H1 (cell line): ENCODE results near the gene MS4A18. TPM values are rescaled to one million over a fixed set of nuclear protein-coding genes. Genes with fewer than 3 reads are reported as not detected.

Experiments used
- CTCF ChIA-PET: fragments of 300-600 bp; sonication (Branson Sonifier 250); formaldehyde crosslinking; loops from one replicate; lab custom pipeline; 2021; ENCODE audit not compliant: partially characterized antibody; lab: Charles Lee
- POLR2A ChIA-PET: fragments of 300-600 bp; sonication (Branson Sonifier 250); formaldehyde crosslinking; loops from one replicate; lab custom pipeline; 2021; ENCODE audit warnings: inconsistent platforms; ENCODE audit not compliant: partially characterized antibody; lab: Charles Lee
- DNase-seq, 2 experiments: peaks; one replicate each; pipeline versions ENCODE4 v3.0.0 to v3.0.0-alpha.2; 2010 to 2022; ENCODE audit warnings: low spot score in 2 of 2, low read depth in 1 of 2, mixed read lengths in 1 of 2
- FAIRE-seq: peaks from 2 replicates; lab custom pipeline; 2011; peaks lifted over from hg19 to GRCh38; lab: Jason Lieb, UNC
- H2AFZ ChIP-seq: 2 replicates; pipeline ENCODE4 v1.8.1; 2012; ENCODE audit warnings: low read length, inconsistent platforms
- H2AK5ac ChIP-seq: 2 replicates; pipeline ENCODE4 v1.6.1; 2013; ENCODE audit warnings: low read depth, low read length
- H2BK120ac ChIP-seq: replicated peaks from 2 replicates; pipeline ENCODE3; 2013; ENCODE audit warnings: low read depth, low read length, inconsistent platforms
- H2BK12ac ChIP-seq: 2 replicates; pipeline ENCODE4 v1.6.1; 2013; ENCODE audit warnings: low read depth, low read length
- H2BK15ac ChIP-seq: 2 replicates; pipeline ENCODE4 v1.6.1; 2013; ENCODE audit warnings: low read length
- H2BK20ac ChIP-seq: 2 replicates; pipeline ENCODE4 v1.6.1; 2013; ENCODE audit warnings: low read length
- H2BK5ac ChIP-seq: 2 replicates; pipeline ENCODE4 v1.6.1; 2013; ENCODE audit warnings: low read depth, low read length
- H3K14ac ChIP-seq: 2 replicates; pipeline ENCODE4 v1.6.1; 2013; ENCODE audit warnings: inconsistent platforms; ENCODE audit not compliant: insufficient read length
- H3K18ac ChIP-seq: 2 replicates; pipeline ENCODE4 v1.6.1; 2013; ENCODE audit warnings: low read length; ENCODE audit errors: extremely low read depth
- H3K23ac ChIP-seq: 2 replicates; pipeline ENCODE4 v1.6.1; 2013; ENCODE audit warnings: inconsistent platforms; ENCODE audit not compliant: insufficient read length
- H3K23me2 ChIP-seq: 2 replicates; pipeline ENCODE4 v1.6.1; 2013; ENCODE audit warnings: low read depth, low read length
- H3K27ac ChIP-seq: 2 replicates; pipeline ENCODE4 v1.6.1; 2011; ENCODE audit warnings: low read depth, low read length, inconsistent platforms
- H3K27me3 ChIP-seq, 4 experiments: replicated peaks in 1 of 4; 1 replicate in 1 of 4; 2 replicates in 3 of 4; pipeline versions ENCODE4 v1.6.1 to v1.8.1; 2011 to 2013; ENCODE audit warnings: low read length in 3 of 4, mild to moderate bottlenecking in 3 of 4, inconsistent platforms in 2 of 4, mixed read lengths in 2 of 4, moderate library complexity in 1 of 4; ENCODE audit not compliant: control insufficient read depth in 3 of 4, insufficient read depth in 3 of 4; ENCODE audit errors: extremely low read depth in 1 of 4
- H3K36me3 ChIP-seq, 4 experiments: 2 replicates each; pipeline versions ENCODE4 v1.6.1 to v1.8.1; 2011 to 2013; ENCODE audit warnings: mild to moderate bottlenecking in 4 of 4, low read length in 3 of 4, moderate library complexity in 2 of 4, control low read depth in 1 of 4, inconsistent platforms in 1 of 4; ENCODE audit not compliant: insufficient read depth in 4 of 4, control insufficient read depth in 2 of 4
- H3K4ac ChIP-seq: replicated peaks from 2 replicates; pipeline ENCODE3; 2013; ENCODE audit warnings: low read length, low read depth, mixed read lengths, inconsistent platforms; ENCODE audit not compliant: insufficient read length
- H3K4me1 ChIP-seq, 4 experiments: replicated peaks in 1 of 4; 1 replicate in 1 of 4; 2 replicates in 3 of 4; pipeline versions ENCODE4 v1.6.1 to v1.8.1; 2011 to 2013; ENCODE audit warnings: low read length in 3 of 4, inconsistent platforms in 2 of 4, mixed read lengths in 1 of 4; ENCODE audit not compliant: insufficient read depth in 4 of 4, control insufficient read depth in 3 of 4
- H3K4me2 ChIP-seq, 2 experiments: 2 replicates each; pipeline versions ENCODE4 v1.6.1 to v1.8.1; 2011 to 2013; ENCODE audit warnings: low read depth in 2 of 2, low read length in 2 of 2, control low read depth in 1 of 2, inconsistent platforms in 1 of 2, mild to moderate bottlenecking in 1 of 2; ENCODE audit not compliant: insufficient read depth in 1 of 2
- H3K4me3 ChIP-seq, 4 experiments: fragments of 200-600, 300-600 bp in 1 of 4; sonication (generic), shearing (Covaris generic), sonication (Bioruptor Twin) in 1 of 4; 2 replicates each; pipeline versions ENCODE4 v1.5.1 to v1.8.1; 2011 to 2016; ENCODE audit warnings: low read length in 4 of 4, low read depth in 3 of 4, control low read depth in 2 of 4, inconsistent platforms in 2 of 4, mild to moderate bottlenecking in 2 of 4, mixed read lengths in 1 of 4, moderate library complexity in 1 of 4; ENCODE audit not compliant: insufficient read depth in 2 of 4; ENCODE audit errors: extremely low read depth in 1 of 4
- H3K56ac ChIP-seq: replicated peaks from 2 replicates; pipeline ENCODE3; 2013; ENCODE audit warnings: low read depth, mild to moderate bottlenecking, mixed read lengths, low read length, inconsistent platforms; ENCODE audit not compliant: insufficient read length
- H3K79me1 ChIP-seq: 2 replicates; pipeline ENCODE4 v1.6.1; 2013; ENCODE audit warnings: low read depth, low read length, control low read depth
- H3K79me2 ChIP-seq, 2 experiments: 2 replicates each; pipeline versions ENCODE4 v1.6.1 to v1.8.1; 2012 to 2013; ENCODE audit warnings: low read length in 2 of 2, mild to moderate bottlenecking in 2 of 2, inconsistent platforms in 1 of 2; ENCODE audit not compliant: insufficient read depth in 2 of 2, control insufficient read depth in 1 of 2
- H3K9ac ChIP-seq, 4 experiments: replicated peaks in 1 of 4; 1 replicate in 1 of 4; 2 replicates in 3 of 4; pipeline versions ENCODE4 v1.6.1 to v1.8.1; 2011 to 2013; ENCODE audit warnings: low read depth in 3 of 4, low read length in 3 of 4, control low read depth in 2 of 4, mild to moderate bottlenecking in 2 of 4, moderate library complexity in 2 of 4, inconsistent platforms in 1 of 4; ENCODE audit errors: extremely low read depth in 1 of 4
- H3K9me3 ChIP-seq, 2 experiments: 2 replicates each; pipeline versions ENCODE4 v1.6.1 to v1.8.1; 2012 to 2013; ENCODE audit warnings: mild to moderate bottlenecking in 2 of 2, moderate library complexity in 2 of 2, control low read depth in 1 of 2, inconsistent platforms in 1 of 2, low read depth in 1 of 2, low read length in 1 of 2, mixed read lengths in 1 of 2; ENCODE audit not compliant: insufficient read depth in 2 of 2
- H4K20me1 ChIP-seq, 2 experiments: replicated peaks in 1 of 2; 2 replicates each; pipeline versions ENCODE3 to v1.8.1; 2011 to 2013; ENCODE audit warnings: inconsistent platforms in 2 of 2, low read length in 2 of 2, mild to moderate bottlenecking in 1 of 2; ENCODE audit not compliant: insufficient read depth in 2 of 2, control insufficient read depth in 1 of 2
- H4K5ac ChIP-seq: 2 replicates; pipeline ENCODE4 v1.6.1; 2013; ENCODE audit warnings: low read length, low read depth, mixed read lengths, inconsistent platforms; ENCODE audit not compliant: insufficient read length
- H4K8ac ChIP-seq: 2 replicates; pipeline ENCODE4 v1.8.0; 2013; ENCODE audit warnings: mild to moderate bottlenecking, moderate library complexity, low read length, inconsistent platforms; ENCODE audit not compliant: insufficient read depth; ENCODE audit errors: extremely low read depth
- H4K91ac ChIP-seq: replicated peaks from 2 replicates; pipeline ENCODE3; 2013; ENCODE audit warnings: low read length, mixed read lengths, inconsistent platforms; ENCODE audit not compliant: insufficient read length
- BACH1 ChIP-seq: IDR thresholded peaks from 2 replicates; pipeline ENCODE4 v1.6.1; 2012; ENCODE audit warnings: low read length, improper control_type of control experiment
- E2F6 ChIP-seq: IDR thresholded peaks from 2 replicates; pipeline ENCODE4 v1.6.1; 2012; ENCODE audit warnings: inconsistent platforms
- EP300 ChIP-seq, 2 experiments: IDR thresholded peaks; 1 replicate in 1 of 2; 2 replicates in 1 of 2; pipeline ENCODE4 v1.6.1; 2011 to 2012; ENCODE audit warnings: low read depth in 2 of 2, low read length in 2 of 2, mild to moderate bottlenecking in 2 of 2, borderline replicate concordance in 1 of 2, inconsistent platforms in 1 of 2, moderate library complexity in 1 of 2
- HDAC6 ChIP-seq: IDR thresholded peaks from one replicate; pipeline ENCODE4 v1.7.1; 2012; ENCODE audit warnings: low read depth, mild to moderate bottlenecking, inconsistent platforms, low read length, moderate library complexity
- KDM5A ChIP-seq: fragments of 200-600 bp; IDR thresholded peaks from 2 replicates; pipeline ENCODE4 v1.7.1; 2012; ENCODE audit warnings: mild to moderate bottlenecking, low read length, inconsistent platforms, mixed read lengths
- NANOG ChIP-seq: IDR thresholded peaks from 2 replicates; pipeline ENCODE4 v1.6.1; 2011; ENCODE audit warnings: low read length, low read depth, mild to moderate bottlenecking, inconsistent platforms; ENCODE audit not compliant: insufficient read depth, poor library complexity, severe bottlenecking
- NRF1 ChIP-seq: IDR thresholded peaks from 2 replicates; pipeline ENCODE4 v1.6.1; 2011; ENCODE audit warnings: mild to moderate bottlenecking, low read depth, low read length, improper control_type of control experiment
- RBBP5 ChIP-seq: IDR thresholded peaks from 2 replicates; pipeline ENCODE4 v1.7.1; 2012; ENCODE audit warnings: low read depth, mild to moderate bottlenecking, inconsistent platforms, low read length, moderate library complexity, borderline replicate concordance
- RNF2 ChIP-seq: fragments of 200-900, 300-1000 bp; sonication (generic); IDR thresholded peaks from 2 replicates; pipeline ENCODE4 v1.7.1; 2016; ENCODE audit warnings: borderline replicate concordance, low read depth, mild to moderate bottlenecking, antibody characterized with exemption, low read length; ENCODE audit not compliant: poor library complexity, severe bottlenecking; ENCODE audit errors: missing control alignments
- SIN3A ChIP-seq, 2 experiments: IDR thresholded peaks in 1 of 2; conservative IDR thresholded peaks in 1 of 2; 2 replicates each; pipeline ENCODE4 v1.6.1; 2011 to 2012; ENCODE audit warnings: low read length in 2 of 2, improper control_type of control experiment in 1 of 2, low read depth in 1 of 2, mild to moderate bottlenecking in 1 of 2
- YY1 ChIP-seq: IDR thresholded peaks from 2 replicates; pipeline ENCODE4 v1.6.1; 2011; ENCODE audit warnings: low read depth, mild to moderate bottlenecking, low read length
- ZNF274 ChIP-seq: IDR thresholded peaks from 2 replicates; pipeline ENCODE4 v1.7.0; 2012; ENCODE audit warnings: low read length, borderline replicate concordance; ENCODE audit errors: extremely low read depth
- WGBS, 2 experiments: shearing (Covaris generic) in 1 of 2; methylation state at CpG; one replicate each; pipeline versions ENCODE4 v1.1.6 to v1.1.7; 2013 to 2015; ENCODE audit warnings: low lambda C conversion rate in 2 of 2, mixed read lengths in 2 of 2, inconsistent platforms in 1 of 2, low coverage in 1 of 2, missing lambda C conversion rate in 1 of 2; ENCODE audit not compliant: insufficient replicate concordance in 2 of 2, insufficient coverage in 1 of 2, insufficient read length in 1 of 2; ENCODE audit errors: extremely low coverage in 1 of 2, missing lambda C conversion rate in 1 of 2; 5-methylcytosine and 5-hydroxymethylcytosine counted together
- polyA plus RNA-seq, 7 experiments: library from polyadenylated mRNA; depleted of rRNA in 3 of 7; stranded (reverse) in 5 of 7; unstranded in 2 of 7; fragments of >200 nt in 5 of 7; fragments of 200-250 nt in 2 of 7; gene quantifications; 1 replicate in 5 of 7; 2 replicates in 1 of 7; 4 replicates in 1 of 7; pipeline versions ENCODE4 v1.2.1 to v1.2.3, GENCODE V29; 2011 to 2013; ENCODE audit warnings: missing spikeins in 2 of 7, mixed read lengths in 2 of 7
- total RNA-seq: library from RNA; stranded (reverse); fragmentation: NEBNext Ultra II Directional; extraction: Animal tissue kit (Norgen Biotek cat#: 25700); gene quantifications from 2 replicates; pipeline ENCODE4 v1.2.1, GENCODE V29; 2021

Gene MS4A18
- total and polyA plus RNA-seq, 2 of the 8 experiments (the other 6 are each of a cell fraction or from before 2014, with no cell fraction given): not detected

- FAIRE-seq (no peak), DNase-seq (peak in 1 of 2 experiments; percentile 45)
- no peak overlapping the region for H3K4ac ChIP-seq
- no peak overlapping the region for H2AK5ac ChIP-seq
- H3K27ac ChIP-seq: no peak overlapping the region
- H2BK12ac ChIP-seq: no peak overlapping the region
- no peak overlapping the region for H3K4me3 ChIP-seq
- no peaks in the 10 kb centered on the region for H3K27me3 ChIP-seq
- no peaks in the 10 kb centered on the region for H3K79me1 ChIP-seq
- no peaks in the 10 kb centered on the region for H3K79me2 ChIP-seq
- H3K9me3 ChIP-seq: no peaks in the 10 kb centered on the region
- no peak overlapping the region for H4K91ac ChIP-seq
- CTCF ChIA-PET: interaction anchor here (0.9 to 4.5 kb wide), 9 partner anchors 8 to 52 kb away, joined by 3 to 18 read pairs (median 6); partner anchors contain the start of genes MS4A15 and MS4A8
- no peak overlapping the region for H2BK20ac ChIP-seq
- no peak overlapping the region for H4K8ac ChIP-seq
- no peak overlapping the region for H2AFZ ChIP-seq
- H3K36me3 ChIP-seq: no peaks in the 10 kb centered on the region
- no peak overlapping the region for H3K23ac ChIP-seq
- H2BK5ac ChIP-seq: no peak overlapping the region
- H3K56ac ChIP-seq: no peak overlapping the region
- H2BK120ac ChIP-seq: no peak overlapping the region
- 80% methylated on average over 4 of the region's 4 CpGs; no CpG with 5 or more reads in 1 of the 2 experiments for WGBS, 2 experiments
- H3K9ac ChIP-seq: no peak overlapping the region
- H4K5ac ChIP-seq: no peak overlapping the region
- no peak overlapping the region for H3K4me2 ChIP-seq
- no peak overlapping the region for H2BK15ac ChIP-seq
- H4K20me1 ChIP-seq: no peaks in the 10 kb centered on the region
- POLR2A ChIA-PET: no interaction called here
- no peak overlapping the region for H3K14ac ChIP-seq
- no peaks in the 10 kb centered on the region for H3K23me2 ChIP-seq
- no peak overlapping the region for H3K18ac ChIP-seq
- H3K4me1 ChIP-seq: no peaks in the 10 kb centered on the region
- TF ChIP-seq SIN3A (conservative IDR thresholded peaks at IDR 0.05 in 1 of 2, IDR thresholded peaks at IDR 0.05 in 1 of 2; ENCODE audit: low read depth in 1 of 2, low read length in 2 of 2) (no peak), HDAC6 (no peak), EP300 (IDR thresholded peaks at IDR 0.05; ENCODE audit: borderline replicate concordance in 1 of 2, low read depth in 2 of 2, low read length in 2 of 2) (no peak), KDM5A (no peak), NANOG (no peak), NRF1 (no peak), RNF2 (no peak), BACH1 (no peak), RBBP5 (no peak), ZNF274 (no peak), YY1 (peak; percentile 35; the same call in 1 of the 2 replicates), E2F6 (no peak)
These were observed 14.0 kb upstream of the MS4A18 start for GRCh38 chr11:60710482-60710881.
